ENCODE data around the gene DDX54.

Gene DDX54

DNA sequence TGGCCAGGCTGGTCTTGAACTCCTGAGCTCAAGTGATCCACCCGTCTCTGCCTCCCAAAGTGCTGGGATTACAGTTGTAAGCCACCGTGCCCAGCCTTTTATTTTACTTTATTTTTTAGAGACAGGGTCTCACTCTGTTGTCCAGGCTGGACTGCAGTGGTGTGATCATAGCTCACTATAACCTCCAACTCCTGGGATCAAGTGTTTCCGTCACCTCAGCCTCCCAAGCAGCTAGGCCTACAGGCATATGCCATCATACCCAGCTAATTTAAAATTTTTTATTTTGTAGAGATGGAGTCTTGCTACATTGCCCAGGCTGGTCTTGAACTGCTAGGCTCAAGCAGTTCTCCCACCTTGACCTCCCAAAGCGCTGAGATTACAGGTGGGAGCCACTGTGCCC, 39.7 kb upstream of the DDX54 start:
- no peak for DNase-seq (ENCODE audit: low read depth)
- H3K4me3 ChIP-seq (ENCODE audit: control insufficient read depth, low read depth, low read length), result no peak overlapping the region
- TF ChIP-seq, protein P1, sequence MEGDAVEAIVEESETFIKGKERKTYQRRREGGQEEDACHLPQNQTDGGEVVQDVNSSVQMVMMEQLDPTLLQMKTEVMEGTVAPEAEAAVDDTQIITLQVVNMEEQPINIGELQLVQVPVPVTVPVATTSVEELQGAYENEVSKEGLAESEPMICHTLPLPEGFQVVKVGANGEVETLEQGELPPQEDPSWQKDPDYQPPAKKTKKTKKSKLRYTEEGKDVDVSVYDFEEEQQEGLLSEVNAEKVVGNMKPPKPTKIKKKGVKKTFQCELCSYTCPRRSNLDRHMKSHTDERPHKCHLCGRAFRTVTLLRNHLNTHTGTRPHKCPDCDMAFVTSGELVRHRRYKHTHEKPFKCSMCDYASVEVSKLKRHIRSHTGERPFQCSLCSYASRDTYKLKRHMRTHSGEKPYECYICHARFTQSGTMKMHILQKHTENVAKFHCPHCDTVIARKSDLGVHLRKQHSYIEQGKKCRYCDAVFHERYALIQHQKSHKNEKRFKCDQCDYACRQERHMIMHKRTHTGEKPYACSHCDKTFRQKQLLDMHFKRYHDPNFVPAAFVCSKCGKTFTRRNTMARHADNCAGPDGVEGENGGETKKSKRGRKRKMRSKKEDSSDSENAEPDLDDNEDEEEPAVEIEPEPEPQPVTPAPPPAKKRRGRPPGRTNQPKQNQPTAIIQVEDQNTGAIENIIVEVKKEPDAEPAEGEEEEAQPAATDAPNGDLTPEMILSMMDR (conservative IDR thresholded peaks at IDR 0.05; ENCODE audit: control insufficient read depth, insufficient read depth, low read depth, low read length), result no peak

DNA sequence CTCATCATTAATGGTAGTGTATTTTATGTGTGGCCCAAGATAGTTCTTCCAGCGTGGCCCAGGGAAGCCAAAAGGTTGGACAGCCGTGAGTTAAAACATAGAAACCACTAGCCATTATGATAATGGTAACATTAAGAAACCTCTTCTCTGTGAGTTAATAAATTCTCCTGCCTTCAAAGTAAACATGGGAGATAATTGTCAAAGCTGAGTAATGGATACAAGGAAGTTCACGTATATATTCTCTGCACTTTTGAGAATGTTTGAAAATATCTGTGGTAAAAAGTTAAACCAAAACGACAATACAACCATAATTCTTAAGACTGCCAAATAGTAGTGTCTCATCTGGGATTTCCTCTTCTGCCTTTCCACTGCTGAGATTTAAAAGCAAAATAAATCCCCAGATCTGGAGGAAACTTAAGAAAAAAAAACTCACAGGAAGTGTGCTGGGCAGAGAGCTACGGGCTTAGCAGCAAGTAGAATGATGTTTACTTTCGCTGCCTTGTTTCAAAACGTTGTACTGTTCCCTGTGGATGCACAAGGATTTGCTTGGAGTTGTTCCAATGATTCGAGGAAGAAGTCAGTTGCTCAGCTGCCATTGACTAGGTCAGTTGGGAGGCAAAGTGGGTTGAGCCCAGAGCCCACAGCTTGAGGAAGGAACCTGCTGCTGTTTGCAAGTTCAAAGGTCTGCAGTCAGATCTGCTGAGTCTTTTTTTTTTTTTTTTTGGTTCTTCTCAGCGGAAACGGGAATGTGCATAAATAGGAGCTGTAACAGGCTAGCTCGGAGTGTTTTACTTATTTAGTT, 37.7 kb upstream of the DDX54 start:
- TF ChIP-seq, protein P1 (conservative IDR thresholded peaks at IDR 0.05; ENCODE audit: control insufficient read depth, insufficient read depth, low read depth, low read length), result no peak
- peak overlapping the region; percentile 81 for H3K4me3 ChIP-seq (ENCODE audit: control insufficient read depth, low read depth, low read length)
- peak; percentile 94 for DNase-seq (ENCODE audit: low read depth)

DNA sequence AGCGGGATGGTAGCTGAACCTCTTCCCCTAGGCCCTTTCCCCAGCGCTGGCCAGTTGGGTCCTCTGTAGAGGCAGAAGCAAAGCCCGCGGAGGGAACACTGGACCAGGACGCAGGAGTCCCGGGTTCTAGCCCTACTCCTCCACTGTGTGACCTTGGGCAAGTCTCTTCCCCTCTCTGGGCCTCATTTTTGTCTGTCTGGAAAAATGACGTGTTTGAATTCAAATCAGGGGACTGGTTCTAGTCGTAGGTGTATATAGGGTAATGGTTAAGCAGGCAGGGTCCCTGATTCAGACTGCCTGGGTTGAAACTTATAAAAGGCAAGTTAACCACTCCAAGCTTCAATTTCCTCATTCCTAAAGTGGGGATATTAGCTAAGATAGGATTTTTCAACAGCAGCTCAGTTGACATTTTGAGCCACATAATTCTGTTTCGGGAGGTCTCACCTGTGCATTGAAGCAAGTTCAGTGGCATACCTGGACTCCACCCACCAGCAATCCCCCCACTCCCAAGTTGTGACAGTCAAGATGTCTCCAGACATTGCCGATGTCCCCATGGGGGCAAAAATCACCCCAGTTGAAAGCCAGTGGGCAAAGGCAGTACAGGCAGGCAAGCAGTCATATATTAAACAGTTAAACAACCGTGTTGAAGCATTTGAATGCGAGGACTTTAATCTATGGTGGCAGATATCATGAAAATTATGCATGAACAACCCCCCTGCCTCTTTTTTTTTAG, 36.9 kb upstream of the DDX54 start:
- H3K4me3 ChIP-seq (ENCODE audit: control insufficient read depth, low read depth, low read length), result peak overlapping the region; percentile 81
- no peak for DNase-seq (ENCODE audit: low read depth)
- TF ChIP-seq, protein P1 (conservative IDR thresholded peaks at IDR 0.05; ENCODE audit: control insufficient read depth, insufficient read depth, low read depth, low read length), result no peak

DNA sequence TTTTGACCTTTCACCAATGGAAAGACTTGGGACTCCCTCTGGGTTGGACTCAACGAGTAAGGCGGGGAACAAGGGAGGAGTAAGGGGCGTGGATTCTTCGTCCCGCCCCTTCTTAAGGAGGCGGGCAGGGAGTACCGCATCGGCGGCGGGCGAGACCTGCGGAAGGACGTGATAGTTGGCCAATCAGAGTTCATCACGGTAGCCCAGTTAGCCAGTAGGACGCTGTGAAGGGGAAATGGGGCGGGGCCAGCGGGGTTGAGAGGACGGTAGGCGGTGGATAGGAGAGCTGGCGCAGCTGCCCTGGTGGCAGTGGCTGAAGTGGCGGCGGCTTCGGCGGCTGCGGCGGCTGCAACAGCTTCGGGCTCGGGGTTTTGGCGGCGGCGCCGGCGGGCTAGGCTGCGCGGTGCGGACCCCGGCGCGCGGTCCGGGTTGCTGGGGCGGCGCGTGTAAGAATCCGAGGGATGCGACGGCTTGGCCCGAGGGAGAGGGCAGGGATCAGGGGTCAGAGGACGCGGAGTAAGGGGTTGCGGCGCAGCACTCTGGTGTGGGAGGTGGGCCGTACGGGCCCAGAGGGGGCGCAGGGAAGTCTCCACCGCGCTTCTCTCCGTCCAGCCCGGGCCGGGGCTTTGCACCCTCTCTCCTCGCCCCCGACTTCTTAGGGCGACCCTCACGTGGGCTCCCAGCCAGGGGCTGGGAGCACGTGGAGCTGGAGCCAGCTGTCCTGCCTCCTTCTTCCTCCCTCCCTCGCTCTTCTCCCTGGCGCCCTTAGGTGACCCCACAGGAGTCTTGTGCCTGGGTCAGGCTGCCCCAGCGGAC, 36.1 kb upstream of the DDX54 start, which contains the start of gene TPCN1:
Gene TPCN1, plus strand, starts transcription at position 284 of the 816 bp plus-strand sequence. CDS start 5,389 bp downstream, outside the sequence.
- TF ChIP-seq, protein P1 (conservative IDR thresholded peaks at IDR 0.05; ENCODE audit: control insufficient read depth, insufficient read depth, low read depth, low read length), result no peak
- peak; percentile 100 for DNase-seq (ENCODE audit: low read depth)
- peak within 1 kb of the TSS; percentile 81 for H3K4me3 ChIP-seq (ENCODE audit: control insufficient read depth, low read depth, low read length)

DNA sequence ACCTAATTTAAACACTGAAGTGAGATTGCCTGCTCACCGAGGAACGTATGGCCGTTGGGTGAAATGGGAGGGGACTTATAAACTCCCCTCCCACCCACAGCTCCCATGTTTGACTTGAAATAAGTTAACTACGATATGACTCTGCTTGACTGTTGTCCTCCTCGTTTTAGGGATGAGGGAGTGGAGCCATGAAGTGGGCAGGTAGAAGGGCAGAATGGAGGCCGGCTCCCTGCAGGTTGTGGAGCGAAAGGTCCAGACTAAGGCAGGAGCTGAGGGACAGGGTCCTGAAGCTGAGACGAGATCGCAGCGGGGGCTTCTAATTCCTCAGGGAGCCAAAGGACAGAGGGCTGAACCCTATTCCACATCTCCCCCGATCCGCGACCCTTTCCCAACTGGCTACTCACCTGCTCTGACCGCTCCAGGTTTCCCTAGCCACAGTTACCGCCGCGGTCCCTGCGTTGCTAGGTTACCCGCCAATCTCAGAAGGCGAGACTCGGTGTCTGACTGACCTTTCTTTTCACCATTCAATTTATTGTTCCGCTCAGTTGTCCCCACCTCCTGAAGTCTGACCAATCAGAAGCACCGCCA, 35.4 kb upstream of the DDX54 start:
- TF ChIP-seq, protein P1 (conservative IDR thresholded peaks at IDR 0.05; ENCODE audit: control insufficient read depth, insufficient read depth, low read depth, low read length), result no peak
- DNase-seq (ENCODE audit: low read depth), result no peak

DNA sequence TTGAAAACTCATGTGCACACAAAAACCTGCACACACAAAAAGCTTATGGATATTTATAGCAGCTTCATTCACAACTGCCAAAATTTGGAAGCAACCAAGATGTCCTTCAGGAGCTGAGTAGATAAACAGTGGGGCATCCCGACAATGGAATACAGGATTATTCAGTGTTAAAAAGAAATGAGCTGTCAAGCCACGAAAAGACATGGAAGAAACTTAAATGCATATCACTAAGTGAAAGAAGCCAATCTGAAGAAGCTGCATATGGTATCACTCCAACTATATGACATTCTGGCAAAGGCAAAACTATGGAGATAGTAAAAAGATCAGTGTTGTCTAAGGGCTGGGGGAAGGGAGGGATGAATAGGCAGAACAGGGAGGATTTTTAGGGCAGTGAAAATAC, 30.7 kb upstream of the DDX54 start:
- TF ChIP-seq, protein P1 (conservative IDR thresholded peaks at IDR 0.05; ENCODE audit: control insufficient read depth, insufficient read depth, low read depth, low read length), result no peak
- DNase-seq (ENCODE audit: low read depth), result no peak
- H3K4me3 ChIP-seq (ENCODE audit: control insufficient read depth, low read depth, low read length), result no peak overlapping the region

More for the DNA sequence above, 35.4 kb upstream of the DDX54 start:
- H3K4me3 ChIP-seq (ENCODE audit: control insufficient read depth, low read depth, low read length), result peak overlapping the region; percentile 81

Measured in fibroblast of mammary gland (primary cell).